Upper lobe of left lung (tissue), 4 donors: Measurements from ENCODE around the gene WRNIP1.

ENCODE experiments used
- CTCF ChIP-seq, 6 experiments: fragments of 450-650 bp in 4 of 6; fragments of 200-600 bp in 2 of 6; sonication (generic) in 2 of 6; IDR thresholded peaks; one replicate each; pipeline ENCODE4 v1.5.1; 2016 to 2019; ENCODE audit warnings: antibody characterized with exemption in 6 of 6
- EP300 ChIP-seq, 4 donors: sonication (generic); formaldehyde crosslinking; IDR thresholded peaks; one replicate each; pipeline ENCODE4 v1.5.1; 2017; ENCODE audit warnings: antibody characterized with exemption in 4 of 4, control low read depth in 2 of 4
- POLR2A ChIP-seq, 4 donors: fragments of 450-650 bp; IDR thresholded peaks; one replicate each; pipeline ENCODE4 v1.5.1; 2016 to 2017; ENCODE audit warnings: antibody characterized with exemption in 4 of 4, mild to moderate bottlenecking in 2 of 4
- POLR2AphosphoS5 ChIP-seq, 2 donors: sonication (generic); formaldehyde crosslinking; IDR thresholded peaks; one replicate each; pipeline ENCODE4 v1.5.1; 2017; ENCODE audit warnings: antibody characterized with exemption in 2 of 2

- TF ChIP-seq CTCF (IDR thresholded peaks at IDR 0.05), result peak; percentile 66 to 97 (median 95)
- no peak for TF ChIP-seq EP300 (IDR thresholded peaks at IDR 0.05)
- TF ChIP-seq POLR2AphosphoS5 (IDR thresholded peaks at IDR 0.05), result peak; percentile 82 to 93
- peak in 3 of 4 donors; percentile 68 to 88 (median 83) for TF ChIP-seq POLR2A (IDR thresholded peaks at IDR 0.05)
Observed at GRCh38 chr6:2765166-2765895, at the start of gene WRNIP1.
